ENCODE measurements around the gene TUG1.

DNA sequence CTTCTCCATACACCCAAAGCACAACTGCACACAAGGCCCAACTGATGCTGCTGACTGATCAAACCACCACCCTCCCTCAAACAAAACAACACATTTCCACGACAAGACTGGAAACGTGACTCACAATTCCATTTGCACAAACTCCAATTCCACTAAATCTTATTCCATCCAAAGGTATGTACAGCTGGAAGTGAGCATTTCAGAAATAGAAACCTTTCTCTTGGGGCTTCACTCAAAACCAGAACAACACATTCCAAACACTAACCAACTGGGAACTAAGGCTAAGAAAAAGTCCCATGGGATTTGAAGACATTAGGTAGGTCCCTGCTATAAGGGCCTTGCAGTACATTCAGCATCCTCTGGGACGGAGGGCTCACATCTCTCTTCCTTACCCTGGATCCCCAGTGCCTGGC is 20.1 kb upstream of the TUG1 start:
- TF ChIP-seq, protein P1, sequence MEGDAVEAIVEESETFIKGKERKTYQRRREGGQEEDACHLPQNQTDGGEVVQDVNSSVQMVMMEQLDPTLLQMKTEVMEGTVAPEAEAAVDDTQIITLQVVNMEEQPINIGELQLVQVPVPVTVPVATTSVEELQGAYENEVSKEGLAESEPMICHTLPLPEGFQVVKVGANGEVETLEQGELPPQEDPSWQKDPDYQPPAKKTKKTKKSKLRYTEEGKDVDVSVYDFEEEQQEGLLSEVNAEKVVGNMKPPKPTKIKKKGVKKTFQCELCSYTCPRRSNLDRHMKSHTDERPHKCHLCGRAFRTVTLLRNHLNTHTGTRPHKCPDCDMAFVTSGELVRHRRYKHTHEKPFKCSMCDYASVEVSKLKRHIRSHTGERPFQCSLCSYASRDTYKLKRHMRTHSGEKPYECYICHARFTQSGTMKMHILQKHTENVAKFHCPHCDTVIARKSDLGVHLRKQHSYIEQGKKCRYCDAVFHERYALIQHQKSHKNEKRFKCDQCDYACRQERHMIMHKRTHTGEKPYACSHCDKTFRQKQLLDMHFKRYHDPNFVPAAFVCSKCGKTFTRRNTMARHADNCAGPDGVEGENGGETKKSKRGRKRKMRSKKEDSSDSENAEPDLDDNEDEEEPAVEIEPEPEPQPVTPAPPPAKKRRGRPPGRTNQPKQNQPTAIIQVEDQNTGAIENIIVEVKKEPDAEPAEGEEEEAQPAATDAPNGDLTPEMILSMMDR (conservative IDR thresholded peaks at IDR 0.05; ENCODE audit: low read length) = no peak
- no peak for TF ChIP-seq EZH2phosphoT487 (IDR thresholded peaks at IDR 0.05; ENCODE audit: borderline replicate concordance)
